GM12892 (cell line): ENCODE results near the gene BRPF1.

Experiments
- DNase-seq: peaks from one replicate; pipeline ENCODE4 v3.0.0; 2011; ENCODE audit not compliant: insufficient read length
- FAIRE-seq: peaks from 2 replicates; lab custom pipeline; 2011; peaks lifted over from hg19 to GRCh38; lab: Jason Lieb, UNC
- POLR2A ChIP-seq: IDR thresholded peaks from 2 replicates; pipeline ENCODE4 v1.6.1; 2011; ENCODE audit warnings: low read depth, low read length, control low read depth
- POLR2AphosphoS5 ChIP-seq: IDR thresholded peaks from 2 replicates; pipeline ENCODE4 v1.6.1; 2011; ENCODE audit warnings: low read depth, low read length, control low read depth
- TAF1 ChIP-seq: IDR thresholded peaks from 2 replicates; pipeline ENCODE4 v1.6.1; 2011; ENCODE audit warnings: low read depth, mild to moderate bottlenecking, control low read depth, low read length, borderline replicate concordance

Gene BRPF1

DNA sequence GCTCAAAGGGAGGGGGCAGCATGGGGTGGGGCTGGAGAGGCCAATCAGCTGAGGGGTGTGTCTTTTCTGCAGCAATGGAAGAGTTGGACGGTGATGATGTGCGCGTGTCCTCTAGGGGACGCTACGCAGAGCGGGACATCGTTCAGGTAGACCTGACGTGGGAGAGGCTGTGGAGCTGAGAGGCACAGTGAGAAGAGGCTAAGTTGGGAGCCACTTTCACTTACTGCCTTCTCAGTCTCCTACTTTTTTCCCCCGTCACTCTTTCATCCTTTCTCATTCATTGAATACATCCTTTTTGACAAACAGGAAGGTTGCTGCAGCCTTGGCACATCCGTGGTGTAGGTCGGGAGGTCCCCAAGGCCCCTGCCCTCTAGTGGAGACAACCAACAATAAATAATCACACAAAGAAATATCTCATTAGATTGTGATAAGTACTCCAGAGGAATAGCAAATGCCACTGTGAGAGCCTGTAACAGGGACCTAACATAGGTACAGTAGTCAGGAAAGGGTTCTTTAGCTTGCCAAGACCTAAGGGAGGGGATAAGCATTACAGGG is 4.4 kb upstream of the BRPF1 start:
- FAIRE-seq, result no peak
- no peak for TF ChIP-seq TAF1
- no peak for TF ChIP-seq POLR2AphosphoS5
- no peak for TF ChIP-seq POLR2A
- DNase-seq, result no peak

- TF ChIP-seq POLR2A, result no peak
- no peak for TF ChIP-seq POLR2AphosphoS5
- TF ChIP-seq TAF1, result no peak
- FAIRE-seq (no peak), DNase-seq (no peak)
Observed at GRCh38 chr3:9727743-9728142, 3.8 kb upstream of the BRPF1 start.

DNA sequence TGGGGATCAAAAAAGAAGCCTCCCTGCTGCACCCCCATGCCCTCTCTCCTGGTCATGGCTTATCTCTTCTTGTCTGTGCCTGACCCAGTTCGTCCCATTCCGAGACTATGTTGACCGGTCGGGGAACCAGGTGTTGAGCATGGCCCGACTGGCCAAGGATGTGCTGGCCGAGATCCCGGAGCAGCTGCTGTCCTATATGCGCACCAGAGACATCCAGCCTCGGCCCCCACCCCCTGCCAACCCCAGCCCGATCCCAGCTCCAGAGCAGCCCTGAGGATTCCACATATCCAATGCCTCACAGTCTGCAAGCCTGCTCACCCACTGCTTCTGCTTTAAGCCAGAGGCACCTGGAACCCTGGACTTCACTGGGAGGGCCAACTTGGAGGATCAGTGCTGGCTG is 2.1 kb upstream of the BRPF1 start:
- no peak for DNase-seq
- no peak for FAIRE-seq
- no peak for TF ChIP-seq TAF1
- no peak for TF ChIP-seq POLR2AphosphoS5
- TF ChIP-seq POLR2A, result no peak

DNA sequence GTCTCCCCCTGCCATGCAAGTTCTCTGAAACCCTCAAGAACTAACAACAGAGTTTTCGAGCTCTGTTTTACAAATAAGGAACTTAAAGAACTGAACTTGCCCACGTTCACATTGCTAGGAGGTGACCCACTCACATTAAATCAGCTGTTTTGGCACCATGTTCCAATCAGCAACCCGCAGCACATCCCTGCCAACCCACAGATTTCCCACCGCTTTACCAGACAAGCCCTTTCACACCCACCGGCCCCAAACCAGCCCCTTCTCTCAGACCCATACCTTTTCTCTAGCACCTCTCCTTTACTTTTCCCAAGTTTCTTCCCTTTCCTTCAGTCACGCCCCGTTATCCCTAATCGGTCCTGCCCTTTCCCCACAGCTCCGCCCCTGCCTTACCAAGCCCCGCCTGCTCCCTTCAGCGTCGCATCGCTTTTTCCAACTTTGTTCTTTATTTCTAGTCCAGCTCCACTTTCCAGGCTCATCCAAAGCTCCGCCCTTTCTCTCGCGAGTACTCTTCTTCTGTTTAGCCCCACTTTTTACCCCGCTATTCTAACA is 804 bp upstream of the BRPF1 start:
- TF ChIP-seq TAF1 (no peak), POLR2A (no peak), POLR2AphosphoS5 (no peak)
- DNase-seq (no peak), FAIRE-seq (peak; percentile 66)

DNA sequence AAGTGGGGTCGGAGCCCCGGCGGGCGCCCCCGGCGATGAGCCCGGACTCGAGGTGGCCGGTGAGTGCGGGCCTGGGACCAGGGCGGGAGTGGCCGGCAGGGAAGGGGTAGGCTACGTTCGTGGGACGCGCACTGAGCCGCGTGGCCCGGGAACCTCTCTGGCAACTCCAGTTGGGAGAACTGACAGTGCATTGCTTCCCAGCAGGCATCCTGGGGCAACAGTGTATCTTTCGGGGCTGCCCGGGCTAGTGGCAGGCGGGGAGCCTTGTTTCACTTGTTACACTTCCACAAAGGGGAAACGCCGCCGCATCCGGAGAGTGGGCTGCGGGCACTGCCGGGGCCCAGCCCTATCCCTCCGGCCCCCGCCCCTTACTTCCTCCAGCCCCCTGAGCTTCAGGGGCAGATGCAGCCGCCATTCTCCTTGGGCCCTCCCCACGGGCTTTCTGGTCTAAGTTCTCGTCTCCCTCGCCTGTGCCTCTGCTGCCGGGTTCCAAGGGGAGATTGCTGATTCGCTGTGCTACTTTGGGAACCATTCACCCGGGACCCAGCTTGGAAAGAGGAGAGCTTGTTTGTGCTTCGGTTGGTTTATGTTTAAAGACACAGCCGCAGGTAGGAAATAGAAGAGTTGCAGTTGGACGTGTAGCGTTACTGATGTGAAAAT is 675 bp downstream of the BRPF1 start:
- FAIRE-seq (no peak), DNase-seq (peak; percentile 52)
- no peak for TF ChIP-seq POLR2AphosphoS5
- TF ChIP-seq POLR2A, result peak; percentile 59; the same call in 1 of the 2 replicates

DNA sequence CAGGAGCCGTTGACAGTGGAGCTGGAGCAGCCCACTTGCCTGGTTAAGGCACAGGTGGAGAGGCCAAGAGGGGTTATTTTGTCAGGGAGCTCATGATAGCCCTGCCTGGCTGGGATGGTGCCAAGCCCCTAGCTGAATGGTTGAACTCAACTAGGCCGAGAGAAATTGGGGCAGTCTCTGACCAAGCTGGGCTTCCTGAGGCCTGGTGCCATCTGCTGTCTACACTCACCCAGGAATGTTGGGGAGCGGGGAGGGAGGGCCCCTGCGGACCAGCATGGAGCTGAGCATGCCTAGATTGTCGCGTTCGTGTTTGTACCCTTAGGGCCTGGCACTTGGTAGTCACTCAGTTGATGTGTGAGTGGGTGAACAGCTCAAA is 1.2 kb downstream of the BRPF1 start:
- DNase-seq (no peak), FAIRE-seq (no peak)
- TF ChIP-seq POLR2AphosphoS5 (no peak), POLR2A (no peak), TAF1 (no peak)

- FAIRE-seq (no peak), DNase-seq (no peak)
- TF ChIP-seq POLR2A (no peak), TAF1 (no peak), POLR2AphosphoS5 (no peak)
Observed at GRCh38 chr3:9736831-9737230, 5.3 kb downstream of the BRPF1 start.

DNA sequence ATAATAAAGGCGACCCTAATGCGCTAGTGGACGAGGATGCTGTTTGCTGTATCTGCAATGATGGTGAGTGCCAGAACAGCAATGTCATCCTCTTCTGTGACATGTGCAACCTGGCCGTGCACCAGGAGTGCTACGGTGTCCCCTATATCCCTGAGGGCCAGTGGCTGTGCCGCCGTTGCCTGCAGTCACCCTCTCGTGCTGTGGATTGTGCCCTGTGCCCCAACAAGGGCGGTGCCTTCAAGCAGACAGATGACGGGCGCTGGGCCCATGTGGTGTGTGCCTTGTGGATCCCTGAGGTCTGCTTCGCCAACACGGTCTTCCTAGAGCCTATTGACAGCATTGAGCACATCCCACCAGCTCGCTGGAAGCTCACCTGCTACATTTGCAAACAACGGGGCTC is 7.6 kb downstream of the BRPF1 start:
- no peak for DNase-seq
- no peak for FAIRE-seq
- TF ChIP-seq POLR2A (0 out of 2 replicates have a peak, but pooled peaks have one; percentile 10), TAF1 (no peak)

- FAIRE-seq, result no peak
Observed at GRCh38 chr3:9742560-9742959, 11.0 kb downstream of the BRPF1 start.

DNA sequence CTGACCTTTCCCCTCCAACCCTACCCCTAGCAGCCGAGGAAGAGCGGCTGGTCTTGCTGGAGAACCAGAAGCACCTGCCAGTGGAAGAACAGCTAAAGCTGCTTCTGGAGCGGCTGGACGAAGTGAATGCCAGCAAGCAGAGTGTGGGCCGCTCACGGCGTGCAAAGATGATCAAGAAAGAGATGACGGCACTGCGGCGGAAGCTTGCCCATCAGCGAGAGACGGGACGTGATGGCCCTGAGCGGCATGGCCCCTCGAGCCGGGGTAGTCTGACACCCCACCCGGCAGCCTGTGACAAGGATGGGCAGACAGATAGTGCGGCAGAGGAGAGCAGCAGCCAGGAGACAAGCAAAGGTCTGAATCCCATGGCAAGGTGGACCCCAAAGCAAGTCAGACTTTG is 12.0 kb downstream of the BRPF1 start:
- FAIRE-seq (no peak), DNase-seq (no peak)
- TF ChIP-seq TAF1, result no peak
- TF ChIP-seq POLR2A, result no peak
- no peak for TF ChIP-seq POLR2AphosphoS5

More at GRCh38 chr3:9742560-9742959, 11.0 kb downstream of the BRPF1 start:
- no peak for TF ChIP-seq POLR2A
- no peak for TF ChIP-seq POLR2AphosphoS5
- TF ChIP-seq TAF1, result no peak
- DNase-seq, result no peak

- FAIRE-seq, result no peak
- TF ChIP-seq POLR2A (no peak), TAF1 (no peak)
- DNase-seq, result no peak
Observed at GRCh38 chr3:9744162-9744561, 12.6 kb downstream of the BRPF1 start.

DNA sequence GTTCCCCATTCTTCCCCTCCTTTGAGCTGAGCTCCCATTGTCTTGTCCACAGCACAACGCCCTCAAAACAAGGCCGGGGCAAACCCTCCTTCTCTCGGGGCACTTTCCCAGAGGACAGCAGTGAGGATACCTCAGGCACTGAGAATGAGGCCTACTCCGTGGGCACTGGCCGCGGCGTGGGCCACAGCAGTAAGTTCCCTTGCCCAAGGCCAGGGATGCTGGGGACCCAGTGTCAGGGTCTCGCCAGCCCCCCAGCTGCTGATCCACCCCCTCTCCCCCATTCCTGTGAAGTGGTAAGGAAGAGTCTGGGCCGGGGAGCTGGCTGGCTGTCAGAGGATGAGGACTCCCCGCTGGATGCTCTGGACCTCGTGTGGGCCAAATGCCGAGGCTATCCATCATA is 14.0 kb downstream of the BRPF1 start:
- no peak for DNase-seq
- no peak for FAIRE-seq
- TF ChIP-seq POLR2AphosphoS5, result no peak; the same call in 1 of the 2 replicates
- TF ChIP-seq TAF1, result no peak
- TF ChIP-seq POLR2A, result no peak
